ENCODE data around the gene PPP6R1.

PPP6R1 gene

DNA sequence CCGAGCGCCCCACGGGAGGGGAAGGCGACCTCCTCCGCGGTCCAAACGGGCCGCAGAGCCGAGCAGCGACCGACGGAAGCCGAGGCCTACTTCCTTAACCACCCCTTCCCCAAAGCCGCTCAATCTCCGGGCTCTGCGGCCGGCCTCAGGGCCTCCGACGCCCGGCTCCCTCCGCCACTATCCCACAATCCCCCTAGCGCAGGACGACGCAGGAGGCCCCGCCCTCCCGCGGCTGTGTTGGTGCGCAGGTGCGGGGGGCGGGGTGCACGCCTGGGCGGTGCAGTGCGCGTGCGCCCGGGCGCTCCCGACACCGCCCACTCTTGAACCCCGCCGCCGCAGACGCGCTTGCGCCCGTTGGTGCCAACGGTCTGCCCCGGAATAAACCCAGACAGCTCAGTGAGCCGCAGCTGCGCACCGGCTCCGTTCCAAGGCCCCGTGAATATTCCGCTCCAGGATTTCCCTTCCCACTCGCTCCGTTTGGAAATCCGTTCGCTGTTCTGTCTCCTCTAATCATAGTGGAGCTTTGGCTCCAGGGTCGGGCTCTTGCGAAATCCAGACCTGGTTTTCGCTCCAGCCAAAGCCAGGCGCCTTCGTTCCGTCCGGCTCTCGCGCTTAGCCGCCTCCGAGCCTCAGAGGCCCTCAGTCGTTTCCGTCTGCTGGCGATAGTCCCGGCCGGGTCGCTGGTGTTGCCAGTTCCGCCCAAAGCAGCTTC is at the start of gene PPP6R1:
PPP6R1 (minus strand) TSS at position 190 of the 712 bp plus-strand sequence. CDS start 11,914 bp downstream, outside the sequence.
- Histone ChIP-seq H3K27me3 (ENCODE audit: low read depth, low read length) (no peaks in the 10 kb centered on the region), H3K36me3 (ENCODE audit: control insufficient read depth in 1 of 2, insufficient read depth in 2 of 2, low read length in 2 of 2) (peaks cover 0 to 10% of the 10 kb centered on the region in 2 donors), H3K9me3 (ENCODE audit: control insufficient read depth in 1 of 2, low read length in 2 of 2) (no peaks in the 10 kb centered on the region), H3K4me1 (ENCODE audit: control insufficient read depth in 1 of 2, insufficient read depth in 2 of 2, low read length in 2 of 2) (peaks cover 16 to 45% of the 10 kb centered on the region in 2 donors), H3K27ac (ENCODE audit: low read length) (peak within 1 kb of the TSS; percentile 88), H3K4me3 (ENCODE audit: low read depth in 1 of 2, low read length in 2 of 2) (peak within 1 kb of the TSS; percentile 81 to 87)

GRCh38 chr19:55308281-55308680 is 49.5 kb upstream of the PPP6R1 start:
- peaks cover 2 to 50% of the 10 kb centered on the region in 2 donors for H3K36me3 ChIP-seq (ENCODE audit: control insufficient read depth in 1 of 2, insufficient read depth in 2 of 2, low read length in 2 of 2)
- H3K4me1 ChIP-seq (ENCODE audit: control insufficient read depth in 1 of 2, insufficient read depth in 2 of 2, low read length in 2 of 2): no peaks in the 10 kb centered on the region
- no peaks in the 10 kb centered on the region for H3K9me3 ChIP-seq (ENCODE audit: control insufficient read depth in 1 of 2, low read length in 2 of 2)
- no peaks in the 10 kb centered on the region for H3K27me3 ChIP-seq (ENCODE audit: low read depth, low read length)
- no peak overlapping the region for H3K4me3 ChIP-seq (ENCODE audit: low read depth in 1 of 2, low read length in 2 of 2)
- H3K27ac ChIP-seq (ENCODE audit: low read length): no peak overlapping the region

- Histone ChIP-seq H3K27ac (ENCODE audit: low read length) (no peak overlapping the region), H3K4me1 (ENCODE audit: control insufficient read depth in 1 of 2, insufficient read depth in 2 of 2, low read length in 2 of 2) (peaks cover 0 to 4% of the 10 kb centered on the region in 2 donors), H3K36me3 (ENCODE audit: control insufficient read depth in 1 of 2, insufficient read depth in 2 of 2, low read length in 2 of 2) (peaks cover 6 to 58% of the 10 kb centered on the region in 2 donors), H3K4me3 (ENCODE audit: low read depth in 1 of 2, low read length in 2 of 2) (no peak overlapping the region), H3K9me3 (ENCODE audit: control insufficient read depth in 1 of 2, low read length in 2 of 2) (no peaks in the 10 kb centered on the region), H3K27me3 (ENCODE audit: low read depth, low read length) (no peaks in the 10 kb centered on the region)
Observed at GRCh38 chr19:55306712-55307111, 47.9 kb upstream of the PPP6R1 start.

DNA sequence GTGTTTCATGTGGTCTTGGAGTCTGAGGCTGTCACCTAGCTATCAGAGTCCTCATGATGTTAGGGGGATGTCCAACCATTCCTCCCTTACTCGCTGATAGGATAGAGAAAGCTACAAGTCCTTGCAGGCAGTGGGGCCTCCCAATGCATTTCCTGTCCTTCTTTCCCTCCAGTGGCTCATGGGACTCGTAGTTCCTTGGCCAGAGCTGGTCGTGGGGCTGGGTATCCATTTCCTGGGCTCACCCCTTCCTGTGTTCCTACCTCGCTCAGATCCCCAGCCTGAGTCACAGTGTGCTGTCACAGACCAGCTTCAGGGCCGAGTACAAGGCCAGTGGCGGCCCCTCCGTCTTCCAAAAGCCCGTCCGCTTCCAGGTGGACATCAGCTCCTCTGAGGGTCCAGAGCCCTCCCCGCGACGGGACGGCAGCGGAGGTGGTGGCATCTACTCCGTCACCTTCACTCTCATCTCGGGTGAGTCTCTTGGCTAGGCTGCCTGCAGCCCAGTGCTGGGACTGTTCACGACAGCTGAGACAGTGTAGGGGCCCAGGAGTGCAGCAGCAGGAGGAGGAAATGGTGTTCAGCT is 47.3 kb upstream of the PPP6R1 start:
- no peaks in the 10 kb centered on the region for H3K9me3 ChIP-seq (ENCODE audit: control insufficient read depth in 1 of 2, low read length in 2 of 2)
- no peaks in the 10 kb centered on the region for H3K27me3 ChIP-seq (ENCODE audit: low read depth, low read length)
- no peak overlapping the region for H3K27ac ChIP-seq (ENCODE audit: low read length)
- H3K4me3 ChIP-seq (ENCODE audit: low read depth in 1 of 2, low read length in 2 of 2): no peak overlapping the region
- H3K4me1 ChIP-seq (ENCODE audit: control insufficient read depth in 1 of 2, insufficient read depth in 2 of 2, low read length in 2 of 2): peaks cover 0 to 10% of the 10 kb centered on the region in 2 donors
- peaks cover 6 to 58% of the 10 kb centered on the region in 2 donors for H3K36me3 ChIP-seq (ENCODE audit: control insufficient read depth in 1 of 2, insufficient read depth in 2 of 2, low read length in 2 of 2)

DNA sequence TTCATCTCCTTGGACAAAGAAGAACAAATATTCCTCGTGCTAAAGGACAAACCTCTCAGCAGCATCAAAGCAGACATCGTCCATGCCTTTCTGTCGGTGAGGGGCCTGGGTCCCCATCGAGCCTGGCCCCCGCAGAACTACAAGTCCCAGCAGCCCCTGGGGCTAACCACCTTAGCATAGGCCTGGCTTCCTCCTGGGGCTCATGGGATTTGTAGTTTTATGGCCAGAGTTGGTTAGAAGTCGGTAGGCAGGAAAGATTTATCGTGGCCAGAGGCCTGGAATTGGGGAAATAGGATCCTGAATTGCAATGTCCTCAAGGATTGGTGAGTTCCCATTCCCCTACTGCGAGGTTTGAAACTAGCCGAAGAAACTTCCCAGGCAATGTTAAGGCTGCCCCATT is 46.7 kb upstream of the PPP6R1 start:
- H3K27me3 ChIP-seq (ENCODE audit: low read depth, low read length): no peaks in the 10 kb centered on the region
- no peak overlapping the region for H3K27ac ChIP-seq (ENCODE audit: low read length)
- no peak overlapping the region for H3K4me3 ChIP-seq (ENCODE audit: low read depth in 1 of 2, low read length in 2 of 2)
- H3K4me1 ChIP-seq (ENCODE audit: control insufficient read depth in 1 of 2, insufficient read depth in 2 of 2, low read length in 2 of 2): peaks cover 0 to 10% of the 10 kb centered on the region in 2 donors
- H3K9me3 ChIP-seq (ENCODE audit: control insufficient read depth in 1 of 2, low read length in 2 of 2): no peaks in the 10 kb centered on the region
- H3K36me3 ChIP-seq (ENCODE audit: control insufficient read depth in 1 of 2, insufficient read depth in 2 of 2, low read length in 2 of 2): peaks cover 6 to 58% of the 10 kb centered on the region in 2 donors

DNA sequence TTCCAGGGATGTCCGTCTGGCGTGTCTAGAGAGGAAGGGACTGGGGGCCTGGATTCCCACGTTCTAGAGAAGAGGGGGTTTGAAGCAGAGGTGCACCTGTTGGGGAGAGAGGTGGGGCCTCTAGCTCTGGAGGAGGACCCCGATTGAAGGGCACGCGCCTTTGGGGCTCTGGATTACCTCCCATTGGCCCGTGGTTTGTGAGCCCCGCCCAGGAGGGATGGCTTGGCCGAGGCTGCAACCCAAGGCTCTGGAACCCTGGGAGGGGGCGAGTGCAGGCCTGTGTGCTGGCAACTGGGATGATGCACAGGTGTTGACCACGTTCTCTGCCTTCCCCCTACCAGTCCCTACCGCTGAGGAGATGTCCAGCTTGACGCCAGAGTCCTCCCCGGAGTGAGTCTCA is 46.2 kb upstream of the PPP6R1 start:
- Histone ChIP-seq H3K36me3 (ENCODE audit: control insufficient read depth in 1 of 2, insufficient read depth in 2 of 2, low read length in 2 of 2) (peaks cover 6 to 55% of the 10 kb centered on the region in 2 donors), H3K4me3 (ENCODE audit: low read depth in 1 of 2, low read length in 2 of 2) (no peak overlapping the region), H3K27ac (ENCODE audit: low read length) (no peak overlapping the region)

GRCh38 chr19:55304279-55304978 is 45.6 kb upstream of the PPP6R1 start:
- no peaks in the 10 kb centered on the region for H3K9me3 ChIP-seq (ENCODE audit: control insufficient read depth in 1 of 2, low read length in 2 of 2)
- H3K36me3 ChIP-seq (ENCODE audit: control insufficient read depth in 1 of 2, insufficient read depth in 2 of 2, low read length in 2 of 2): peaks cover 6 to 50% of the 10 kb centered on the region in 2 donors
- no peak overlapping the region for H3K4me3 ChIP-seq (ENCODE audit: low read depth in 1 of 2, low read length in 2 of 2)
- H3K27me3 ChIP-seq (ENCODE audit: low read depth, low read length): no peaks in the 10 kb centered on the region
- peaks cover 0 to 10% of the 10 kb centered on the region in 2 donors for H3K4me1 ChIP-seq (ENCODE audit: control insufficient read depth in 1 of 2, insufficient read depth in 2 of 2, low read length in 2 of 2)
- no peak overlapping the region for H3K27ac ChIP-seq (ENCODE audit: low read length)

More for the DNA sequence above, 46.2 kb upstream of the PPP6R1 start:
- H3K27me3 ChIP-seq (ENCODE audit: low read depth, low read length): no peaks in the 10 kb centered on the region
- no peaks in the 10 kb centered on the region for H3K9me3 ChIP-seq (ENCODE audit: control insufficient read depth in 1 of 2, low read length in 2 of 2)
- peaks cover 0 to 10% of the 10 kb centered on the region in 2 donors for H3K4me1 ChIP-seq (ENCODE audit: control insufficient read depth in 1 of 2, insufficient read depth in 2 of 2, low read length in 2 of 2)

GRCh38 chr19:55303477-55303876 is 44.7 kb upstream of the PPP6R1 start:
- H3K36me3 ChIP-seq (ENCODE audit: control insufficient read depth in 1 of 2, insufficient read depth in 2 of 2, low read length in 2 of 2): peaks cover 6 to 46% of the 10 kb centered on the region in 2 donors
- no peaks in the 10 kb centered on the region for H3K27me3 ChIP-seq (ENCODE audit: low read depth, low read length)
- no peak overlapping the region for H3K27ac ChIP-seq (ENCODE audit: low read length)
- H3K9me3 ChIP-seq (ENCODE audit: control insufficient read depth in 1 of 2, low read length in 2 of 2): no peaks in the 10 kb centered on the region
- H3K4me3 ChIP-seq (ENCODE audit: low read depth in 1 of 2, low read length in 2 of 2): no peak overlapping the region
- peaks cover 0 to 10% of the 10 kb centered on the region in 2 donors for H3K4me1 ChIP-seq (ENCODE audit: control insufficient read depth in 1 of 2, insufficient read depth in 2 of 2, low read length in 2 of 2)

- H3K9me3 ChIP-seq (ENCODE audit: control insufficient read depth in 1 of 2, low read length in 2 of 2): no peaks in the 10 kb centered on the region
- no peaks in the 10 kb centered on the region for H3K27me3 ChIP-seq (ENCODE audit: low read depth, low read length)
- peaks cover 6 to 46% of the 10 kb centered on the region in 2 donors for H3K36me3 ChIP-seq (ENCODE audit: control insufficient read depth in 1 of 2, insufficient read depth in 2 of 2, low read length in 2 of 2)
- H3K4me3 ChIP-seq (ENCODE audit: low read depth in 1 of 2, low read length in 2 of 2): peak overlapping the region in 1 of 2 donors; percentile 48
- H3K27ac ChIP-seq (ENCODE audit: low read length): no peak overlapping the region
- peaks cover 0 to 10% of the 10 kb centered on the region in 2 donors for H3K4me1 ChIP-seq (ENCODE audit: control insufficient read depth in 1 of 2, insufficient read depth in 2 of 2, low read length in 2 of 2)
Observed at GRCh38 chr19:55302318-55302703, 43.5 kb upstream of the PPP6R1 start.

- Histone ChIP-seq H3K4me3 (ENCODE audit: low read depth in 1 of 2, low read length in 2 of 2) (peak overlapping the region in 1 of 2 donors; percentile 48), H3K27ac (ENCODE audit: low read length) (no peak overlapping the region), H3K36me3 (ENCODE audit: control insufficient read depth in 1 of 2, insufficient read depth in 2 of 2, low read length in 2 of 2) (peaks cover 6 to 42% of the 10 kb centered on the region in 2 donors)
Observed at GRCh38 chr19:55301459-55302317, 42.9 kb upstream of the PPP6R1 start.

More at GRCh38 chr19:55301459-55302317, 42.9 kb upstream of the PPP6R1 start:
- Histone ChIP-seq H3K9me3 (ENCODE audit: control insufficient read depth in 1 of 2, low read length in 2 of 2) (no peaks in the 10 kb centered on the region), H3K4me1 (ENCODE audit: control insufficient read depth in 1 of 2, insufficient read depth in 2 of 2, low read length in 2 of 2) (peaks cover 0 to 10% of the 10 kb centered on the region in 2 donors), H3K27me3 (ENCODE audit: low read depth, low read length) (no peaks in the 10 kb centered on the region)
